GM23338 (cell line): ENCODE results near the gene HPX. TPM values are rescaled to one million over a fixed set of nuclear protein-coding genes. Genes with fewer than 3 reads are reported as not detected.

Experiments
- CREB1 ChIP-seq: fragments of 250-450 bp; sonication (Bioruptor Pico); IDR thresholded peaks from 2 replicates; pipeline ENCODE4 v1.5.0; 2020; ENCODE audit warnings: low read depth, mild to moderate bottlenecking, moderate library complexity
- EZH2 ChIP-seq: fragments of 200-600 bp; sonication (generic); IDR thresholded peaks from one replicate; pipeline ENCODE4 v1.8.0; 2017; ENCODE audit warnings: antibody characterized with exemption, mild to moderate bottlenecking, low read depth; ENCODE audit not compliant: unreplicated experiment
- NANOG ChIP-seq: IDR thresholded peaks from 2 replicates; pipeline ENCODE4 v1.6.1; 2016; ENCODE audit warnings: antibody characterized with exemption, borderline replicate concordance
- STAT1 ChIP-seq: IDR thresholded peaks from one replicate; pipeline ENCODE4 v1.6.1; 2016; ENCODE audit warnings: antibody characterized with exemption; ENCODE audit not compliant: unreplicated experiment
- polyA plus RNA-seq: library from polyadenylated mRNA; unstranded; fragments of >200 nt; fragmentation: Nextera tagmentation; extraction: Ambion mirVana; gene quantifications from 2 replicates; pipeline ENCODE4 v1.2.1, GENCODE V29; 2016
- total RNA-seq: library from RNA; depleted of rRNA; stranded (reverse); fragments of >200 nt; shearing (Covaris generic); gene quantifications from 2 replicates; pipeline ENCODE4 v1.2.3, GENCODE V29; 2014
- TF ChIP-seq, protein P1 (sequence below): fragments of 250-450 bp; sonication (Bioruptor Pico); IDR thresholded peaks from 2 replicates; pipeline ENCODE4 v1.5.0; 2020; ENCODE audit warnings: mild to moderate bottlenecking, moderate library complexity
- TF ChIP-seq, protein P2 (sequence below), 2 experiments: fragments of 200-600 bp in 1 of 2; sonication (generic) in 1 of 2; conservative IDR thresholded peaks; 2 replicates each; pipeline versions ENCODE4 v1.5.1 to v1.6.1; 2016 to 2017; ENCODE audit warnings: antibody characterized with exemption in 2 of 2, low read depth in 2 of 2, mild to moderate bottlenecking in 2 of 2, moderate library complexity in 1 of 2
- TF ChIP-seq, protein P3 (sequence below): IDR thresholded peaks from one replicate; pipeline ENCODE4 v1.6.1; 2018; ENCODE audit warnings: antibody characterized with exemption; ENCODE audit not compliant: unreplicated experiment
- TF ChIP-seq, protein P4 (sequence below): IDR thresholded peaks from 2 replicates; pipeline ENCODE4 v1.6.1; 2016; ENCODE audit warnings: antibody characterized with exemption

The HPX gene
- total and polyA plus RNA-seq, 2 experiments from 2014 or later = 0.47 to 0.63 TPM

DNA sequence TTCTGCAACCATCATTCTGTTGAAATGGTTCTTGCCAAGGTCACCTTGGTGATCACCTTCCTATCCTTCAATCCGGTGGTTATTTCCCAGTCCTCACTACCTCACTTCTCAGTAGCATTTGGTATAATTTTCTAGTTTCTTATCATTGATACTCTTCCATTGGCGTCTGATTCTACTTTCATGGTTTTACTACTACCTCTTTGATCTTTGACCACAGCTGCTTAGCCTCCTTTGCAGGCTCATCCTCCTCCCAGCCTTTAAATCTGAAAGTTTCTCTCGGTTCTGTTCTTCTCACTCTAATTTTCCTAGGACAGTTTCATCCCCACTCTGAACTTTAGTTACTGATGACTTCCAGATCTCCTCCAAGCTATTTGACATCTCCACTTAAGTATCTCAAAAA lies 45.5 kb upstream of the HPX start (continued):
- TF ChIP-seq, protein P1, sequence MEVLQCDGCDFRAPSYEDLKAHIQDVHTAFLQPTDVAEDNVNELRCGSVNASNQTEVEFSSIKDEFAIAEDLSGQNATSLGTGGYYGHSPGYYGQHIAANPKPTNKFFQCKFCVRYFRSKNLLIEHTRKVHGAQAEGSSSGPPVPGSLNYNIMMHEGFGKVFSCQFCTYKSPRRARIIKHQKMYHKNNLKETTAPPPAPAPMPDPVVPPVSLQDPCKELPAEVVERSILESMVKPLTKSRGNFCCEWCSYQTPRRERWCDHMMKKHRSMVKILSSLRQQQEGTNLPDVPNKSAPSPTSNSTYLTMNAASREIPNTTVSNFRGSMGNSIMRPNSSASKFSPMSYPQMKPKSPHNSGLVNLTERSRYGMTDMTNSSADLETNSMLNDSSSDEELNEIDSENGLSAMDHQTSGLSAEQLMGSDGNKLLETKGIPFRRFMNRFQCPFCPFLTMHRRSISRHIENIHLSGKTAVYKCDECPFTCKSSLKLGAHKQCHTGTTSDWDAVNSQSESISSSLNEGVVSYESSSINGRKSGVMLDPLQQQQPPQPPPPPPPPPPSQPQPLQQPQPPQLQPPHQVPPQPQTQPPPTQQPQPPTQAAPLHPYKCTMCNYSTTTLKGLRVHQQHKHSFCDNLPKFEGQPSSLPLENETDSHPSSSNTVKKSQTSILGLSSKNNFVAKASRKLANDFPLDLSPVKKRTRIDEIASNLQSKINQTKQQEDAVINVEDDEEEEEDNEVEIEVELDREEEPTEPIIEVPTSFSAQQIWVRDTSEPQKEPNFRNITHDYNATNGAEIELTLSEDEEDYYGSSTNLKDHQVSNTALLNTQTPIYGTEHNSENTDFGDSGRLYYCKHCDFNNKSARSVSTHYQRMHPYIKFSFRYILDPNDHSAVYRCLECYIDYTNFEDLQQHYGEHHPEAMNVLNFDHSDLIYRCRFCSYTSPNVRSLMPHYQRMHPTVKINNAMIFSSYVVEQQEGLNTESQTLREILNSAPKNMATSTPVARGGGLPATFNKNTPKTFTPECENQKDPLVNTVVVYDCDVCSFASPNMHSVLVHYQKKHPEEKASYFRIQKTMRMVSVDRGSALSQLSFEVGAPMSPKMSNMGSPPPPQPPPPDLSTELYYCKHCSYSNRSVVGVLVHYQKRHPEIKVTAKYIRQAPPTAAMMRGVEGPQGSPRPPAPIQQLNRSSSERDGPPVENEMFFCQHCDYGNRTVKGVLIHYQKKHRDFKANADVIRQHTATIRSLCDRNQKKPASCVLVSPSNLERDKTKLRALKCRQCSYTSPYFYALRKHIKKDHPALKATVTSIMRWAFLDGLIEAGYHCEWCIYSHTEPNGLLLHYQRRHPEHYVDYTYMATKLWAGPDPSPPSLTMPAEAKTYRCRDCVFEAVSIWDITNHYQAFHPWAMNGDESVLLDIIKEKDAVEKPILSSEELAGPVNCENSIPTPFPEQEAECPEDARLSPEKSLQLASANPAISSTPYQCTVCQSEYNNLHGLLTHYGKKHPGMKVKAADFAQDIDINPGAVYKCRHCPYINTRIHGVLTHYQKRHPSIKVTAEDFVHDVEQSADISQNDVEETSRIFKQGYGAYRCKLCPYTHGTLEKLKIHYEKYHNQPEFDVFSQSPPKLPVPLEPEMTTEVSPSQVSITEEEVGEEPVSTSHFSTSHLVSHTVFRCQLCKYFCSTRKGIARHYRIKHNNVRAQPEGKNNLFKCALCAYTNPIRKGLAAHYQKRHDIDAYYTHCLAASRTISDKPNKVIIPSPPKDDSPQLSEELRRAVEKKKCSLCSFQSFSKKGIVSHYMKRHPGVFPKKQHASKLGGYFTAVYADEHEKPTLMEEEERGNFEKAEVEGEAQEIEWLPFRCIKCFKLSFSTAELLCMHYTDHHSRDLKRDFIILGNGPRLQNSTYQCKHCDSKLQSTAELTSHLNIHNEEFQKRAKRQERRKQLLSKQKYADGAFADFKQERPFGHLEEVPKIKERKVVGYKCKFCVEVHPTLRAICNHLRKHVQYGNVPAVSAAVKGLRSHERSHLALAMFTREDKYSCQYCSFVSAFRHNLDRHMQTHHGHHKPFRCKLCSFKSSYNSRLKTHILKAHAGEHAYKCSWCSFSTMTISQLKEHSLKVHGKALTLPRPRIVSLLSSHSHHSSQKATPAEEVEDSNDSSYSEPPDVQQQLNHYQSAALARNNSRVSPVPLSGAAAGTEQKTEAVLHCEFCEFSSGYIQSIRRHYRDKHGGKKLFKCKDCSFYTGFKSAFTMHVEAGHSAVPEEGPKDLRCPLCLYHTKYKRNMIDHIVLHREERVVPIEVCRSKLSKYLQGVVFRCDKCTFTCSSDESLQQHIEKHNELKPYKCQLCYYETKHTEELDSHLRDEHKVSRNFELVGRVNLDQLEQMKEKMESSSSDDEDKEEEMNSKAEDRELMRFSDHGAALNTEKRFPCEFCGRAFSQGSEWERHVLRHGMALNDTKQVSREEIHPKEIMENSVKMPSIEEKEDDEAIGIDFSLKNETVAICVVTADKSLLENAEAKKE (CRISPR knock-in tag) = no peak
- no peak for TF ChIP-seq EZH2
- no peak for TF ChIP-seq NANOG
- TF ChIP-seq, protein P2, sequence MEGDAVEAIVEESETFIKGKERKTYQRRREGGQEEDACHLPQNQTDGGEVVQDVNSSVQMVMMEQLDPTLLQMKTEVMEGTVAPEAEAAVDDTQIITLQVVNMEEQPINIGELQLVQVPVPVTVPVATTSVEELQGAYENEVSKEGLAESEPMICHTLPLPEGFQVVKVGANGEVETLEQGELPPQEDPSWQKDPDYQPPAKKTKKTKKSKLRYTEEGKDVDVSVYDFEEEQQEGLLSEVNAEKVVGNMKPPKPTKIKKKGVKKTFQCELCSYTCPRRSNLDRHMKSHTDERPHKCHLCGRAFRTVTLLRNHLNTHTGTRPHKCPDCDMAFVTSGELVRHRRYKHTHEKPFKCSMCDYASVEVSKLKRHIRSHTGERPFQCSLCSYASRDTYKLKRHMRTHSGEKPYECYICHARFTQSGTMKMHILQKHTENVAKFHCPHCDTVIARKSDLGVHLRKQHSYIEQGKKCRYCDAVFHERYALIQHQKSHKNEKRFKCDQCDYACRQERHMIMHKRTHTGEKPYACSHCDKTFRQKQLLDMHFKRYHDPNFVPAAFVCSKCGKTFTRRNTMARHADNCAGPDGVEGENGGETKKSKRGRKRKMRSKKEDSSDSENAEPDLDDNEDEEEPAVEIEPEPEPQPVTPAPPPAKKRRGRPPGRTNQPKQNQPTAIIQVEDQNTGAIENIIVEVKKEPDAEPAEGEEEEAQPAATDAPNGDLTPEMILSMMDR (conservative IDR thresholded peaks at IDR 0.05; ENCODE audit: low read depth in 2 of 2) = no peak
- TF ChIP-seq, protein P3, sequence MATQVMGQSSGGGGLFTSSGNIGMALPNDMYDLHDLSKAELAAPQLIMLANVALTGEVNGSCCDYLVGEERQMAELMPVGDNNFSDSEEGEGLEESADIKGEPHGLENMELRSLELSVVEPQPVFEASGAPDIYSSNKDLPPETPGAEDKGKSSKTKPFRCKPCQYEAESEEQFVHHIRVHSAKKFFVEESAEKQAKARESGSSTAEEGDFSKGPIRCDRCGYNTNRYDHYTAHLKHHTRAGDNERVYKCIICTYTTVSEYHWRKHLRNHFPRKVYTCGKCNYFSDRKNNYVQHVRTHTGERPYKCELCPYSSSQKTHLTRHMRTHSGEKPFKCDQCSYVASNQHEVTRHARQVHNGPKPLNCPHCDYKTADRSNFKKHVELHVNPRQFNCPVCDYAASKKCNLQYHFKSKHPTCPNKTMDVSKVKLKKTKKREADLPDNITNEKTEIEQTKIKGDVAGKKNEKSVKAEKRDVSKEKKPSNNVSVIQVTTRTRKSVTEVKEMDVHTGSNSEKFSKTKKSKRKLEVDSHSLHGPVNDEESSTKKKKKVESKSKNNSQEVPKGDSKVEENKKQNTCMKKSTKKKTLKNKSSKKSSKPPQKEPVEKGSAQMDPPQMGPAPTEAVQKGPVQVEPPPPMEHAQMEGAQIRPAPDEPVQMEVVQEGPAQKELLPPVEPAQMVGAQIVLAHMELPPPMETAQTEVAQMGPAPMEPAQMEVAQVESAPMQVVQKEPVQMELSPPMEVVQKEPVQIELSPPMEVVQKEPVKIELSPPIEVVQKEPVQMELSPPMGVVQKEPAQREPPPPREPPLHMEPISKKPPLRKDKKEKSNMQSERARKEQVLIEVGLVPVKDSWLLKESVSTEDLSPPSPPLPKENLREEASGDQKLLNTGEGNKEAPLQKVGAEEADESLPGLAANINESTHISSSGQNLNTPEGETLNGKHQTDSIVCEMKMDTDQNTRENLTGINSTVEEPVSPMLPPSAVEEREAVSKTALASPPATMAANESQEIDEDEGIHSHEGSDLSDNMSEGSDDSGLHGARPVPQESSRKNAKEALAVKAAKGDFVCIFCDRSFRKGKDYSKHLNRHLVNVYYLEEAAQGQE = no peak
- TF ChIP-seq, protein P4, sequence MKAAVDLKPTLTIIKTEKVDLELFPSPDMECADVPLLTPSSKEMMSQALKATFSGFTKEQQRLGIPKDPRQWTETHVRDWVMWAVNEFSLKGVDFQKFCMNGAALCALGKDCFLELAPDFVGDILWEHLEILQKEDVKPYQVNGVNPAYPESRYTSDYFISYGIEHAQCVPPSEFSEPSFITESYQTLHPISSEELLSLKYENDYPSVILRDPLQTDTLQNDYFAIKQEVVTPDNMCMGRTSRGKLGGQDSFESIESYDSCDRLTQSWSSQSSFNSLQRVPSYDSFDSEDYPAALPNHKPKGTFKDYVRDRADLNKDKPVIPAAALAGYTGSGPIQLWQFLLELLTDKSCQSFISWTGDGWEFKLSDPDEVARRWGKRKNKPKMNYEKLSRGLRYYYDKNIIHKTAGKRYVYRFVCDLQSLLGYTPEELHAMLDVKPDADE = no peak
- TF ChIP-seq STAT1 = no peak
- no peak for TF ChIP-seq CREB1 (CRISPR knock-in tag)
